ENCODE results near the gene SPACA4.

Gene SPACA4

DNA sequence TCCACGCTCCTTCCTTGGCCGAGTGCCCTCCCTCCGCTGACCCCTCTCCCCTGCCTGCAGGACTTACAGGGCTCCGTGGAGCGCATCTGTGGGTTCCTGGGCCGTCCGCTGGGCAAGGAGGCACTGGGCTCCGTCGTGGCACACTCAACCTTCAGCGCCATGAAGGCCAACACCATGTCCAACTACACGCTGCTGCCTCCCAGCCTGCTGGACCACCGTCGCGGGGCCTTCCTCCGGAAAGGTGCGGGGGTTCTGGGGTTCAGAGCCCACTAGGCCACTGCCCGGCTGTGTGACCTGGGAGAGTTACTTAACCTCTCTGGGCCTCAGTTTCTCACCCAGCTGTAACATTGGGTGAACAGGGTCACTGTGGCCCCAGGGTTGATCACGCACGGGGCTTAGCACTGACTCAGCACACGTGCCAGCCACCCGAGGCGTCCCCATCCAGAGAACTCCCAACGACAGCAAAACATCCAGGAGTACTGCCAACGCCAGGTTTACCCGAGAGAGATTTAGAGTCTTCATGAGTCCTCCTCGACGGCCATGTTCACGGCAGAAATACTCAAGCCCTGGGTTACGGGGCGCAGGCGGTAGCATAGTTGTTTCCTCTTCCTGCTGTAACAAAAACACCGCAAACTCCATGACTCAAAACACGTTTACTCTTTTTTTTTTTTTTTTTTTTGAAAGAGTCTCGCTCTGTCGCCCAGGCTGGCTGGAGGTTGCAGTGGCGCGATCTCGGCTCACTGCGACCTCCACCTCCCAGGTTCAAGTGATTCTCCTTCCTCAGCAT, 9.7 kb upstream of the SPACA4 start:
- DNase-seq (ENCODE audit: low read depth in 2 of 2), result no peak

DNA sequence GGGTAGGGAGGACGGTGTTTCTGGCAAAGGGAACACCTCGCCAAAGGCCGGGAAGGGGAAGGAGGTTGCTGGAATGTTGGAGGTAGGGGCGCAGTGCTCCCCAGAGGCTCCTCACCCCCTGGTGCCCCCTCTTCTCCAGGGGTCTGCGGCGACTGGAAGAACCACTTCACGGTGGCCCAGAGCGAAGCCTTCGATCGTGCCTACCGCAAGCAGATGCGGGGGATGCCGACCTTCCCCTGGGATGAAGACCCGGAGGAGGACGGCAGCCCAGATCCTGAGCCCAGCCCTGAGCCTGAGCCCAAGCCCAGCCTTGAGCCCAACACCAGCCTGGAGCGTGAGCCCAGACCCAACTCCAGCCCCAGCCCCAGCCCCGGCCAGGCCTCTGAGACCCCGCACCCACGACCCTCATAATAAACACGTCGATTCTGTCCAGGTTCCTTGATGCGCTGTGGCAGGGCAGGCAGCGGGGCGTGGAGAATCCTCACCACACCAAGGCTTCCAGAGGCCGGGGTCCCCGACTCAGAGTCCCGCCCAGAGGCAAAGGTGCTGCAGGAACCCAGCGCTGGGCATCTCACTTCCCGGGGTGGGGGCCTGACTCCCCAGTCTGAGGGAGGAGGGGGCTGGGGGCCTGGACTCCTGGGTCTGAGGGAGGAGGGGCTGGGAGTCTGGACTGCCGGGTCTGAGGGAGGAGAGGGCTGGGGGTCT, 7.4 kb upstream of the SPACA4 start:
- DNase-seq (ENCODE audit: low read depth in 2 of 2), result no peak

DNA sequence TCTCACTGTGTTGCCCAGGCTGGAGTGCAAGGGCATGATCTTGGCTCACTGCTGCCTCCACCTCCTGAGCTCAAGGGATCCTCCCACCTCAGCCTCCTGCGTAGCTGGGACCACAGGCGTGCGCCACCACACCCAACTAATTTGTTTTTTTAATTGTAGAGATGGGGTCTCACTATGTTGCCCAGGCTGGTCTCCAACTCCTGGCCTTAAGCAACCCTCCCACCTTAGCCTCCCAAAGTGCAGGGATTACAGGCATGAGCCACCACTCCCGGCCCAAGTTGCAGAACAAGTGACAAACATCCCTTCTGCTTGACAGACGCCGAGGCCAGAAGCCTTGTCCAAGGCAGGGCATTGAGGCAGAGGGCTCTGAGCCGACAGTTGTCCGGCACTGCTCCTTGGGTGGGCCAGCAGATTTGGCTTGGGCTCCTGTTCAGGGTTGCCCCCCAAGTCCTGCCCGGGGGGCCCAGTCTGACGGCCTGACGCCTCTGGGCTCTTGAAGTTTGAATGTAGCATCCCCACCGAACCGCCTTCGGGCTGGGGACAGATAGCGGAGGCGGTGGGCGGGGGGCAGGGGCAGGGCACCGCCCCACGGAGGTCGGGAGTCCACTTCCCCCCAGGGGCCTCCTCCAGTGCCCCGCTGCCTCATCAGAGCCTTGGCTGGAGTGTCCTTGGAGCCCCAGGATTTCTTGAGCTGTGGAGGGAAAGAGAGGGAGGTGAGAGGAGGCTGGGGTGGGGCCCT, 5.7 kb upstream of the SPACA4 start:
- DNase-seq (ENCODE audit: low read depth in 2 of 2), result no peak

DNA sequence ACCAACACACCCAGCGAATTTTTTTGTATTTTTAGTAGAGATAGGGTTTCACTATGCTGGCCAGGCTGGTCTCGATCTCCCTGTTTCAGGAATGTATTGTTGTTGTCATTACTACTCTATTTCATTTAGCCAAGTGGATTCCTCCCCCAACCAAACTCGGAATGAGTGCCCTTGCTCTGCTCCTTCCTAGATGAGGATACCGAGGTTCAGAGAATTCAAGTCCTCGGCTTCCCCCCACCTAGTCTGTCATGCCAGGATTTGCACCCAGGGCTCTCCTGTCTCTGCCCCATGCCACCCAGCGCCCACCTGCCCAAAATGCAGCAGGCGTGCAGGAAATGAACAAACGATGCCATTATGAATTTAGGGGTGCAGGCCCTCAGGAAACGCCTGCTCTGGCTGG, 3.5 kb upstream of the SPACA4 start:
- DNase-seq (ENCODE audit: low read depth in 2 of 2), result no peak

- DNase-seq (ENCODE audit: low read depth in 2 of 2), result no peak
Observed at GRCh38 chr19:48603449-48603848, 3.1 kb upstream of the SPACA4 start.

- DNase-seq (ENCODE audit: low read depth in 2 of 2), result no peak
Observed at GRCh38 chr19:48603850-48604249, 2.7 kb upstream of the SPACA4 start.

GRCh38 chr19:48607359-48607755, 815 bp downstream of the SPACA4 start:
- no peak for DNase-seq (ENCODE audit: low read depth in 2 of 2)

- DNase-seq (ENCODE audit: low read depth in 2 of 2), result no peak
Observed at GRCh38 chr19:48608798-48609263, 2.3 kb downstream of the SPACA4 start.

DNA sequence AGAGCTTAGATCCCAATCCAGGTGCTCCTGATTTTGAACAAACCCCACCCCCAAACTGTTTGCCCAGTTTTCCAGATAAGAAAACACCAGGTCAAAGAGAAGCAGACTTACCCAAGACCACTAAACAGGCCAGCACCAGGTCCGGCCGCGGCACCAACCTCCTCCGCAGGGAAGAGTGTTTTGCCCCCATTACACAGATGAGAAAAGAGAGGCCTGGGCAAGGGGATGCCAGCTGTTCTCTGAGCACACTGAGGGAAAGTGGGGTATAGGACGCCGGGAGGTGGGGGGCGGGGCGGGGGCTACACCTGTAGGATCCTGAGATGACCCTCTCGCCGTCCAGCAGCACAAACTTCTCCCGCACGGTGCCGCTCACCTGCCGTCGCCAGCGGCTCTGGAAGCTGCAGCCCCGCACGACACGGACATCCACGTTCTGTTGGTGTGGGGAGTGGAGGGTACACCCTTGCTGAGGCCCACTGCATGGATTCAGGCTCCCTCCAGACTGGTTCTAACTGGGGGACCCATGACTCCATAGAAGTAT, 3.1 kb downstream of the SPACA4 start:
- DNase-seq (ENCODE audit: low read depth in 2 of 2), result no peak

DNA sequence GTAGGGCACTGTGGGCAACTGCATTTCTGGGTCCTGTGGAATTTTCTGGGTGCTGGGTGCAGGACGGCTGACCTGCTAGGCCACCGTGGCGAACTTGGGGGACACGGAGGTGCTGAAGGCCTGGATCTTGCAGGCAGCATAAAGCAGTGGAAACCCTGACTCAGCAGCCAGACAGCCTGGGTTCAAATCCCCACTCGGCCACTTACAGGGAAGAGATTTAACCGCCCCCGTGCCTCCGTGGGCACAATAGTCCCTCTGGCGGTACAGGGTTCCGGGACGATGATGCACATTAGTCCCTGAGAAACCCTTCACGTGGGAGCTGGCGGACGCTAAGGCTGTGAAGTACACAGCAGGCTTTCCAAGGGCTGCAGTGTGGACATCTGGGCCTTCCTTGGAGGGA, 5.3 kb downstream of the SPACA4 start:
- no peak for DNase-seq (ENCODE audit: low read depth in 2 of 2)

DNA sequence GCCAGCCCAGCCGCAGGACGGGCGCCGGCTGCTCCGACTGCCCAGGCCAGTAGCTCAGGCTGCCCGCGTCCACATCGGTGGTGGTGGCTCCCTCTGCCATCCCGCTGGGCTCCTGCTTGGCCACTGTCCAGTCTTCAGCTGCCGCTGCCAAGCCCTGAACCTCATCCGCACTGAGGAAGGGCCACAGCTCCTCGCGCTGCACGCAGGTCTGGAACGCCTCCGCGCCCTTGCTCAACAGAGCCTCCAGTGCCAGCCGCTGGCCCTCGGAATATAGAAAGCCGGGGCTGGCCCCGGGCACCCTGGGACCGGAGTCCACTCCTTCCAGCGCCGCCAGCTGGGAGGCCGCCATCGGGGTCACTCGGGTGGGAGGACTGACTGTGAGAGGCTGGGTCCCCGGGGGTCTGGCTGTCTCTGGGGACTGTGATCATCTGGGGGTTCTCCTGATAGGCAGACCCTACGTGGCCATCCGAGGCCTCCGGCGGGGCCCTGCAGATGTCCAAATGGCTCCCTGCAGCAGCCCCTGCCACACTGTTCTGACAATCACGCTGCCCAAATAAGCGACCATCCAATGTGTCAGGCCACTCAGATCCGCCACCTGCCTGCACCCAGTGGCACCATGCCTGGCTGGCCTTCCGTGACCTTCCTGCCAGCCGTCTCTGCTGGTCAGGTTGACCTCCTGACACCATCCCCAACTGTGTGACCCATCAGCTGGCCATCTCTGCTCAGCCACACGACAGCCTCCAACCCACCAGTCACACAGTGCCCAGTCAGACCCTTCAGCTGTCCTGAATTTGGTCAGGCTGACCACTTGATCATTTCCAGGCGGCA, 6.7 kb downstream of the SPACA4 start:
- no peak for DNase-seq (ENCODE audit: low read depth in 2 of 2)

- DNase-seq (ENCODE audit: low read depth in 2 of 2), result no peak
Observed at GRCh38 chr19:48613852-48614435, 7.4 kb downstream of the SPACA4 start.

GRCh38 chr19:48614436-48615230, 8.1 kb downstream of the SPACA4 start, which contains the start of gene FAM83E:
FAM83E (minus strand) TSS chr19:48615076; CDS start chr19:48613372, 1,704 bp downstream.
- no peak for DNase-seq (ENCODE audit: low read depth in 2 of 2)

GRCh38 chr19:48615231-48616040, 8.9 kb downstream of the SPACA4 start:
- no peak for DNase-seq (ENCODE audit: low read depth in 2 of 2)

GRCh38 chr19:48616041-48616436, 9.5 kb downstream of the SPACA4 start:
- DNase-seq (ENCODE audit: low read depth in 2 of 2), result no peak

- DNase-seq (ENCODE audit: low read depth in 2 of 2), result no peak
Observed at GRCh38 chr19:48616491-48617056, 10.0 kb downstream of the SPACA4 start.

DNA sequence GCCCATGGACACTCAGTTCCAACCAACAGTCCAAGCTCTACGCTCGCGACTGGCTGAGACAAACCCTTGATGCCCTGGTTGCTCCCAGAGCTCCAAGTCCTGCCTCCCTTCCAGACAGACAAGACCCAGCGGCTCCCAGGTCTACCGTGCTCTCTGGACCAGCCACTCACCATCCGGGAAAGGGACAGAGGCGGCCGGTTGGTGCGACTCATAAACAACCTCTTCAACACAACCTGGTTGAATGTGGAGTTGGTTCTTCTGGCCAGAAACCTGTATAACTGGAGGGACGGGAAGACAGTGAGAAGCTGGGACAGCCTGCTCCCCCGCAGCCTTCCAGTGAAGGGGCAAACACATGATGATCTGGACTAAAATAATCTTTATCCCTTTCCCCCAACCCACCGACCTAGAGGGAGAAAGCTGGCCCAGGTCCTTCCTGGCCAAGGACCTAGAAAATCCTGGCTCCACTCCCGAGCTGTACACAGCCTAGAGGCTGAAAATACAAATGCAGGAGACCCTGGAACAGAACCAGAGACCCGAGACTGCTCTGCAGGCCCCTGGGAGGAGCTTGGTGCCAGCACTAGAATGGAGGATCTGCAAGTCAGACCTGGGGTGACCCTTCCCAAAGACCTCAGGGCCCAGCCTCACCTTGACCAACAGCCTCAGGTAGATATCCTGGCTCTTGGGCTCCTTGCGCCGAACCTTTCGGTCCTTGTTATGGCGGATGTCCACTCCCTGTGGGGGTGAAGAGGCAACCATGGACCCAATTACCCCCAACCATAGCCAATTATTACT, 10.8 kb downstream of the SPACA4 start:
- no peak for DNase-seq (ENCODE audit: low read depth in 2 of 2)
